ENCODE measurements around the gene MARK3.
"Not testable (repeated sequence)": the region's sequence is repeated elsewhere in the genome, so short reads cannot be mapped to it uniquely, and the experiment has no call there.

MARK3 gene

DNA sequence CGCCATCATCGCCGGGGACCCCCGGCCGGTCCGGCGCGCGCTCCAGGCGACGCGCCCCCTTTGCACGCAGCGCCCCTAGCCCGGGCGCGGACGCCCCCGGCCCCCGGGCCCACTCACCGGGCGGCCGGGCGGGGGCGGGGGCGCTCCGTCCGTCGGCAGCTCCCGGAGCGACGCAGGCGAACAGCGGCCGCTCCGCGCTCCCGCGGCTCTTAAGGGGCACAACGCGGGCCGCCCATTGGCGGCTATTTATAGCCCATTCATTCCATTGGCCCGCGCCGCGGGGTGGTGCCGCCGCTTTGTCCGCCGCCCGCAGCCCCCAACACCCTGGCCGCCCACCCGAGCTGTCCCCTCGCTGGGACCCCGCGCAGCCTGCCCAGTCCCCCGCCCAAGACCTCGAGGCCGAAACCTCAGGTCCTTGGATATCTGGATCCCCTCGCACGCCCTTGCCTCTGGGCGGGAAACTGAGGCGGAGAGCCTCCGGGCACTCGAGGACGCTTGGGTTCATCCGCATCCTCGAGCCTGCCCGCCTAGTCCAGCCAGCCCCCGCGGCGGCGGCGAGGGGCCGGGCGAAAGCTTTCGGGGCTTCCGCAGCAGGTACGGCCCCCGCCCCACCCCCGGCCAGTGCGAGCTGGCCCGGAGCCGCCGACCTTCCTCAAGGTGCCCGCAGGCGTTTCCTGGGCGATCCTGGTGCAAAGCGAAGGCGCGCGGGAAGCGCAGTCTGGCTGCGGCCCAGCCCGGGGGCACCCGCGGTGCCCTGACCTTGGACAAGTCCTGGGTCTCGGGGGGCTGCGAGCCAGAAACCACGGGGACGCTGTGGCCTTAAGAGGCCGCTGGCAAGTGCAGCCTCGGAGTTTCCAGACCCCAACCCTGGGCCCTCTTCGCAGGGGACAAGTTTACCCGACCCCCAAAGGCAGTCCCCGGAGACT is 137.7 kb downstream of the MARK3 start, which contains the start of gene CKB:
TSS of gene CKB (minus strand) at position 182 of the 926 bp plus-strand sequence. CDS start 337 bp downstream, outside the sequence.
- H3K4me3 ChIP-seq (ENCODE audit: low read depth in 1 of 5, low read length in 5 of 5): peak within 1 kb of the TSS in 4 of 5 donors; percentile 63 to 73 (median 66)
- H3K36me3 ChIP-seq (ENCODE audit: control insufficient read depth in 5 of 5, insufficient read depth in 5 of 5, low read length in 5 of 5): peaks cover 0 to 5% (median 0%) of the 10 kb centered on the region in 5 donors
- H3K27ac ChIP-seq (ENCODE audit: low read depth, low read length): no peak within 1 kb of the TSS
- peak within 1 kb of the TSS in 1 of 5 donors; percentile 52 for H3K9ac ChIP-seq (ENCODE audit: low read length in 5 of 5)
- no peaks in the 10 kb centered on the region for H3K9me3 ChIP-seq (ENCODE audit: control insufficient read depth in 5 of 5, low read length in 5 of 5)
- H3K27me3 ChIP-seq (ENCODE audit: control insufficient read depth in 5 of 5, insufficient read depth in 4 of 5, low read length in 5 of 5): no peaks in the 10 kb centered on the region
- peaks cover 1 to 74% (median 59%) of the 10 kb centered on the region in 5 donors for H3K4me1 ChIP-seq (ENCODE audit: control insufficient read depth in 5 of 5, insufficient read depth in 5 of 5, low read length in 5 of 5)

DNA sequence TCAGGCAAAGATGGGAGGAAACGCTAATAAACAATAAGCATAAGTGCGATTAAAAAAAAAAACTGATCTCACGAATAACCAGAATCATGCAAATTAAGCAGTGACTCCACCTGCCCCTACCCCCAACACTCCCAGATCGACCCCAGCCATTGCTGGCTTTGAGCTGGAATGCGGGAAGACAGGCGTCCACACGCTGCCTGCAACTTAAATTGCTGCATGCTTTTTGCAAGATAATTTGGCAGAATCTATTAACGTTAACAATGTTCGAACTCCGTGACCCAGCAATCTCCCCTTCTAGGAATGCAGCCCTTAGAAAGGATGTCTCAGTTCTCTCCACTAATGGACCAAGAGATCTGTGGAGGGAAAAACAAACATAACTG is 138.3 kb downstream of the MARK3 start:
- H3K27ac ChIP-seq (ENCODE audit: low read depth, low read length): no peak overlapping the region
- H3K36me3 ChIP-seq (ENCODE audit: control insufficient read depth in 5 of 5, insufficient read depth in 5 of 5, low read length in 5 of 5): peaks cover 0 to 5% (median 0%) of the 10 kb centered on the region in 5 donors
- no peak overlapping the region for H3K4me3 ChIP-seq (ENCODE audit: low read depth in 1 of 5, low read length in 5 of 5)
- no peaks in the 10 kb centered on the region for H3K27me3 ChIP-seq (ENCODE audit: control insufficient read depth in 5 of 5, insufficient read depth in 4 of 5, low read length in 5 of 5)
- no peaks in the 10 kb centered on the region for H3K9me3 ChIP-seq (ENCODE audit: control insufficient read depth in 5 of 5, low read length in 5 of 5)
- H3K4me1 ChIP-seq (ENCODE audit: control insufficient read depth in 5 of 5, insufficient read depth in 5 of 5, low read length in 5 of 5): peaks cover 5 to 74% (median 59%) of the 10 kb centered on the region in 5 donors
- H3K9ac ChIP-seq (ENCODE audit: low read length in 5 of 5): no peak overlapping the region

DNA sequence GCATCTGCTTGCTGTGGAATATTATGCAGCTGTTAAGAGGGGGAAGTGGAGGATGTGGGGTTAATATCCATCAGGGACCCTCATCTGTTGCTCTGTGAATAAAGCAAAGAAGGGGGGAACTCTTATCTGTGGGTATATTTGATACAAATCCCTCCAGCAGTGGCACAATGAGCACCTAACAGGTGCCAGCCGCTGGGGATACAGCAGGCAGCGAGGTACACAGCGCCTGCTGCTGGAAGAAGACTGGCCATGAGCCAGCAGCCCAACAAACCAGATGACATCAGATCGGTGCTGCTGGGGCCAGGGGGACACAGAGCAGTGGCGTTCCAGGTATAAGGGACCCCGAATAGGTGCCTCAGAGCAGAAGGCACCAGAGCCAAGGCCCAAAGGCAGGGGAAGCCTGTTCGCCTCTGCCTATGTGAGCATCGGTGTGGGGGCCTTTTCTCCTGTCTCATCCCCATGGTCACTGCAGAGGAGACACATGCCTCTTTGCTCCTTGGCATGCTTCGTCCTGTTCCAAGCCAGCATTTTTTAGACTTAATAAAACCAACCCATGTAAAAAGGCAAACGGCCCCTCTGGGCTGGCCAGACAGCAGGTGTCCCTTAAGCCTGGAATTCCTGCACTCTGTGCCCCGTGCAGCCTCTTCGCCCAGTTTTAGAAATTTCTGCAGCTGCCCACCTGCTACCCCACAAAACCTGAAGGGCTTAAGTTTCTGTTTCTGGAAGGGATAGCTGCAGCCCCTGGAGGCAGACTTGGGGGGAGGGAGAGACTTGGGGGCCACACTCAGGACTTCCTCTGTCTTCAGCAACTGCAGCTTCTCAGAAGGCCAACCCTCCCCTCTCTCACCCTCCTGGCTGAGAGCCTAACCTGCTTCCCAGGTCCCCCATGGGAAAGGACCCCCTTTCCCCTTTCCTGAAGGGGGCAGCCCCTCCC is 139.1 kb downstream of the MARK3 start:
- Histone ChIP-seq H3K9ac (ENCODE audit: low read length in 5 of 5) (no peak overlapping the region), H3K36me3 (ENCODE audit: control insufficient read depth in 5 of 5, insufficient read depth in 5 of 5, low read length in 5 of 5) (peaks cover 0 to 5% (median 0%) of the 10 kb centered on the region in 5 donors), H3K27me3 (ENCODE audit: control insufficient read depth in 5 of 5, insufficient read depth in 4 of 5, low read length in 5 of 5) (no peaks in the 10 kb centered on the region), H3K4me3 (ENCODE audit: low read depth in 1 of 5, low read length in 5 of 5) (no peak overlapping the region), H3K27ac (ENCODE audit: low read depth, low read length) (no peak overlapping the region), H3K9me3 (ENCODE audit: control insufficient read depth in 5 of 5, low read length in 5 of 5) (no peaks in the 10 kb centered on the region), H3K4me1 (ENCODE audit: control insufficient read depth in 5 of 5, insufficient read depth in 5 of 5, low read length in 5 of 5) (peaks cover 5 to 72% (median 55%) of the 10 kb centered on the region in 5 donors)

DNA sequence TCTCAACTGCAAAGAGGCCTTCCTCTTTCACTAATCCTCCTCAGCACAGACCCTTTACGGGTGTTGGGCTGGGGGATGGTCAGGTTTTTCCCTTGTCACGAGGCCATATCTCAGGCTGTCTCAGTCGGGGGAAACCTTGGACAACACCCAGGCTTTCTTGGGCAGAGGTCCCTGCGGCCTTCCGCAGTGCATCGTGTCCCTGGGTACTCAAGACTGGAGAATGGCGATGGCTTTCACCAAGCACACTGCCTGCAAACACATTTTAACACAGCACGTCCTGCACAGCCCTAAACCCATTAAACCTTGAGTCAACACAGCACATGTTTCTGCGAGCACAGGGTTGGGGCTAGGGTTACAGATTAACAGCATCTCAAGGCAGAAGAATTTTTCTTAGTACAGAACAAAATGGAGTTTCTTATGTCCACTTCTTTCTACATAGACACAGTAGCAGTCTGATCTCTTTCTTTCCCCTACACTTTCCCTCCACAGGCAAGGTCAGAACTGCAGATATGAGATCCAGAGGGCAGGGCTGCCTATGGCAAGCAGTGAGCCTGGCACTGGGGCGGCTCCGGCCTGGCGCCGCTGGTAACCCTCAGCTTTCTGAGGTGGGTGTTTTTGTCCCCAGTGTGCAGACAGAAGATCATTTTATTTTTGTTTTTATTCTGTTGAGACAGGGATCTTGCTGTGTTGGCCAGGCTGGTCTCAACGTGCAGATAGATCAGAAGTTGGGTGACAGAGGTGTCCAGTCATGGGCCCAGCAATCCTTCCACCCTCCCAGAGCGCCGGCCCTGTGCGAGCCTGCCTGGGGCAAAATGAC is 140.4 kb downstream of the MARK3 start:
- H3K27me3 ChIP-seq (ENCODE audit: control insufficient read depth in 5 of 5, insufficient read depth in 4 of 5, low read length in 5 of 5); H3K9ac ChIP-seq (ENCODE audit: low read length in 5 of 5); H3K36me3 ChIP-seq (ENCODE audit: control insufficient read depth in 5 of 5, insufficient read depth in 5 of 5, low read length in 5 of 5); H3K4me3 ChIP-seq (ENCODE audit: low read depth in 1 of 5, low read length in 5 of 5); H3K9me3 ChIP-seq (ENCODE audit: control insufficient read depth in 5 of 5, low read length in 5 of 5); H3K27ac ChIP-seq (ENCODE audit: low read depth, low read length): not testable (repeated sequence)
- H3K4me1 ChIP-seq (ENCODE audit: control insufficient read depth in 5 of 5, insufficient read depth in 5 of 5, low read length in 5 of 5): peaks cover 8 to 72% (median 55%) of the 10 kb centered on the region in 5 donors

- Histone ChIP-seq H3K4me1 (ENCODE audit: control insufficient read depth in 5 of 5, insufficient read depth in 5 of 5, low read length in 5 of 5) (peaks cover 8 to 73% (median 57%) of the 10 kb centered on the region in 5 donors), H3K9ac (ENCODE audit: low read length in 5 of 5) (no peak overlapping the region), H3K4me3 (ENCODE audit: low read depth in 1 of 5, low read length in 5 of 5) (no peak overlapping the region), H3K27me3 (ENCODE audit: control insufficient read depth in 5 of 5, insufficient read depth in 4 of 5, low read length in 5 of 5) (no peaks in the 10 kb centered on the region), H3K9me3 (ENCODE audit: control insufficient read depth in 5 of 5, low read length in 5 of 5) (no peaks in the 10 kb centered on the region), H3K27ac (ENCODE audit: low read depth, low read length) (no peak overlapping the region), H3K36me3 (ENCODE audit: control insufficient read depth in 5 of 5, insufficient read depth in 5 of 5, low read length in 5 of 5) (peaks cover 0 to 2% (median 0%) of the 10 kb centered on the region in 5 donors)
Observed at GRCh38 chr14:103526247-103526913, 141.2 kb downstream of the MARK3 start.

GRCh38 chr14:103526914-103527248 is 141.7 kb downstream of the MARK3 start:
- peaks cover 0 to 2% (median 0%) of the 10 kb centered on the region in 5 donors for H3K36me3 ChIP-seq (ENCODE audit: control insufficient read depth in 5 of 5, insufficient read depth in 5 of 5, low read length in 5 of 5)
- no peak overlapping the region for H3K9ac ChIP-seq (ENCODE audit: low read length in 5 of 5)
- H3K4me1 ChIP-seq (ENCODE audit: control insufficient read depth in 5 of 5, insufficient read depth in 5 of 5, low read length in 5 of 5): peaks cover 8 to 70% (median 56%) of the 10 kb centered on the region in 5 donors
- no peak overlapping the region for H3K4me3 ChIP-seq (ENCODE audit: low read depth in 1 of 5, low read length in 5 of 5)
- peak overlapping the region; percentile 9 for H3K27ac ChIP-seq (ENCODE audit: low read depth, low read length)
- no peaks in the 10 kb centered on the region for H3K9me3 ChIP-seq (ENCODE audit: control insufficient read depth in 5 of 5, low read length in 5 of 5)
- no peaks in the 10 kb centered on the region for H3K27me3 ChIP-seq (ENCODE audit: control insufficient read depth in 5 of 5, insufficient read depth in 4 of 5, low read length in 5 of 5)

GRCh38 chr14:103527408-103528145 is 142.4 kb downstream of the MARK3 start:
- Histone ChIP-seq H3K9ac (ENCODE audit: low read length in 5 of 5) (peak overlapping the region in 1 of 5 donors; percentile 56), H3K27ac (ENCODE audit: low read depth, low read length) (peak overlapping the region; percentile 92), H3K27me3 (ENCODE audit: control insufficient read depth in 5 of 5, insufficient read depth in 4 of 5, low read length in 5 of 5) (no peaks in the 10 kb centered on the region), H3K36me3 (ENCODE audit: control insufficient read depth in 5 of 5, insufficient read depth in 5 of 5, low read length in 5 of 5) (peaks cover 0 to 7% (median 5%) of the 10 kb centered on the region in 5 donors), H3K4me1 (ENCODE audit: control insufficient read depth in 5 of 5, insufficient read depth in 5 of 5, low read length in 5 of 5) (peaks cover 8 to 66% (median 52%) of the 10 kb centered on the region in 5 donors), H3K4me3 (ENCODE audit: low read depth in 1 of 5, low read length in 5 of 5) (peak overlapping the region in 3 of 5 donors; percentile 63 to 95 (median 85)), H3K9me3 (ENCODE audit: control insufficient read depth in 5 of 5, low read length in 5 of 5) (no peaks in the 10 kb centered on the region)

- Histone ChIP-seq H3K9ac (ENCODE audit: low read length in 5 of 5) (peak overlapping the region in 4 of 5 donors; percentile 49 to 74 (median 67)), H3K27ac (ENCODE audit: low read depth, low read length) (peak overlapping the region; percentile 92), H3K36me3 (ENCODE audit: control insufficient read depth in 5 of 5, insufficient read depth in 5 of 5, low read length in 5 of 5) (peaks cover 0 to 12% (median 9%) of the 10 kb centered on the region in 5 donors), H3K9me3 (ENCODE audit: control insufficient read depth in 5 of 5, low read length in 5 of 5) (no peaks in the 10 kb centered on the region), H3K27me3 (ENCODE audit: control insufficient read depth in 5 of 5, insufficient read depth in 4 of 5, low read length in 5 of 5) (no peaks in the 10 kb centered on the region), H3K4me1 (ENCODE audit: control insufficient read depth in 5 of 5, insufficient read depth in 5 of 5, low read length in 5 of 5) (peaks cover 8 to 61% (median 47%) of the 10 kb centered on the region in 5 donors), H3K4me3 (ENCODE audit: low read depth in 1 of 5, low read length in 5 of 5) (peak overlapping the region; percentile 52 to 95 (median 66))
Observed at GRCh38 chr14:103528146-103528586, 143.0 kb downstream of the MARK3 start.
